ENCODE data around the gene CPN2.

CPN2 gene

DNA sequence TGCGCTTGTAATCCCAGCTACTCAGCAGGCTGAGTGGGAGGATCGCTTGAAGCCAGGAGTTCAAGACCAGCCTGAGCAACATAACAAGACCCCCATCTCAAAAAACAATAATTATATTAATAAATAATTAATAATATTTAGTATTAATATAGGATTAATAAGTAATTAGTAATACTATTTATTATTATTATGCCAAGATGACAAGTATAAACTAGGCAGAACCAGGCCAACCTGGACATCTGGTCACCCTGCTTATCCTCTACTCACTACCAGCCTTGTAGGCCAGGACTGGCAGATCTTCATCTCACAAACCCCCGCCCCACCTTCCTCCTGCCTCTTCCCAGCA, 429 bp downstream of the CPN2 start:
- DNase-seq: no peak

GRCh38 chr3:194348354-194348753, 2.8 kb downstream of the CPN2 start:
- DNase-seq: no peak

DNA sequence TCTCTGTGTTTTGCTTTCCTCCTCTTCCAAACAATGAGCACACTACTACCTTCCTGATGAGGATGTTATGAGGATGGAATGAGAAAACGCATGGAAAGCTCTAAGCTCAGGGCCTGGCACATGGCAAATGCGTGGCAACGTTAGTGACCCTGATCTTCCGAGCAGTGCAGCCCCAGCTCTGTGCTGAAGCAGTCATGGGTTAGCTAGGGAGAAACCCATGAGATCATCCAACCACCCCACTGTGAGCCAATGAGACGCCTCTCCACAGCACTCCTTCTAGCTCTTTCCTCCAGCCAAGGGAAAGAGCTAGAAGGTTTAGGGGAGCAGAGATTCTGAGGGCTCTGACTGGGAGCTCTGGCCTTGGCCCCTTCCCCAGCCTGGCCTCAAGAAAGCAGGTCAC, 4.5 kb downstream of the CPN2 start:
- no peak for DNase-seq

GRCh38 chr3:194346035-194346434, 5.1 kb downstream of the CPN2 start:
- no peak for DNase-seq

DNA sequence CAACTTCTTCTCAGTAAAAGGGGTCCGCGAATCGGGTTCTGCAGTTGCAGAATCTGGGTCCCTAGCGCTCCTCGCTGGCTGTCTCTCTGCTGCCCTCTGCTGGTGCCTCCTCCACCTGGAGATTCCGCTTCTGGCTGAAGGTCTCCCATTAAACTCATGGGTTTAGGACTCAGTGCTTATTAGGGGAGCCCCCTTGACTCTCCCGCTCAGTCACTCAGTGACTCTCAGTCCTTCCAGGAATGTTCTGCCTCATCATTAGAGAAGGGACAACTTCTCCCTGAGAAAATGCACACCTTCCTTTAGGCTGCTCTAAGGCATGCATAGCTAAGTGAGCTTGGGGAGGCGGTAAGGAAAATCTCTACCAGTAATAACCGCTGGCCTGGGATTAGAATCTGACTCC, 7.1 kb downstream of the CPN2 start:
- DNase-seq: peak; percentile 47 to 79

- no peak for DNase-seq
These were observed 7.6 kb downstream of the CPN2 start for GRCh38 chr3:194343561-194343893.

DNA sequence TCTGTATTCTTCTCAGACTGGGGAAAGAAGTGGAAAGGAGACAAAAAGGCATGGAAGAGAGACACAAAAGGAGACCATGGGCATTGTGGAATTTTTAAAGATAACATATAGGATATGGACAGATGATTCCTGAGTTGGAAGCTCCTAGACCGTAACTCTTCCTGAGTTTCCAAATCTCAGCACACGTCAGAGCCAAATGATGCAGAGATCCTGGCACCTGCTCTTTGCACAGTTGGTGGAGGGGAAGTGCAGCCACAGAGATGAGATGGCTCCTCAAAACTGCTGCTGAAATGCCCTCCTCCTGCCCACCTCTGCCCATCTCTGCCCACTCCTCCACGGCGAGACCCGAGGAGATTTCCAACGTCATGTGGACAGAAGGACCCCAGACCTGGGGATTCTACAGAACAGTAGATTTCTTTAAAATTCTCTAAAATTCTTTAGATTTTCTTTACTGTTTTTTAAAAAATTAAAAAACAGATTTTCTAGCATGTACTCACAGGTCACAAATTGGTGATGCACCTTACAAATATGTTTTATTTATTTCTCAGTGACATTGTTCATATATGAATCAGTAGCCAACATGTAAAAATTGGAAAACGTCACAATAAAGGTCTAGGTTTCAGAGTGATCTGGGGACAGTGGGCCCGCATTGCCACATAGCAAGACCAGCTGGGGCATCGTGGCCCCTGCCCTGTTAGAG, 8.1 kb downstream of the CPN2 start:
- DNase-seq: no peak

- no peak for DNase-seq
These were observed 10.2 kb downstream of the CPN2 start for GRCh38 chr3:194340757-194341400.

- no peak for DNase-seq
These were observed 11.3 kb downstream of the CPN2 start for GRCh38 chr3:194339840-194340239.

DNA sequence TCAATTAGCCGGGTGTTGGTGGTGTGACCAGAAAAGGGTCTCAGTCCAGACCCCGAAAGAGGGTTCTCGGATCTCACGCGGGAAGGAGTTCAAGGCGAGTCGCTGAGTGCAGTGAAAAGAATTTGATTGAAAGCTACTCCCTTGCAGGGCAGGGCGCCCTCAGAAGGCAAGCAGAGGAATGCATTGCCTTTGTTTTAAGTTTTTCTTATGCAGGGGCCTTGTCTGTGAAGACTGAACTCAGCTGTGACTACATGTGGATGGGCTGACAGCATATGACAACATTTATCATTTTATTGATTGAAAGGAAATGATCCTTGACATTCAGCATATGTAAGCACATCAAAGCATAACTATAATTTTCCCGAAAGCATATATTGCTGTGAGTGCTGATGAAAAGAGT, 11.8 kb downstream of the CPN2 start:
- DNase-seq: no peak

GRCh38 chr3:194337965-194338753, 13.0 kb downstream of the CPN2 start:
- DNase-seq: no peak

GRCh38 chr3:194336601-194337355, 14.3 kb downstream of the CPN2 start:
- DNase-seq: no peak

DNA sequence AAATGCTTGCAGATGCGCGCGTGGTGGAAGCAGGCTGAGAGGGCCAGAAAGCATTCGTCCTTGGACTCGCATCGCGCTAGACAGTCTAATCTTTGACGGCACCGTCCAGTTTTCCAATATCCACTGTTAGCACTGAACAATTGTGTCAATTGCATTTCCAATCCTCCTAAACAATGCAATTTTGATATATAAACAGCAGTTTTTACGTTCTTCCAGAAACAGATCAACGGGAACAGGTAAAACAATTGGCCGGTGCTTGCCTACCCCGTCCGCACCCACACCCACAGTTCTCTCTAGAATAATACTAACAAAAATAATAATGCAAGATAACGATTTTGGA, 17.2 kb downstream of the CPN2 start:
- DNase-seq: no peak

DNA sequence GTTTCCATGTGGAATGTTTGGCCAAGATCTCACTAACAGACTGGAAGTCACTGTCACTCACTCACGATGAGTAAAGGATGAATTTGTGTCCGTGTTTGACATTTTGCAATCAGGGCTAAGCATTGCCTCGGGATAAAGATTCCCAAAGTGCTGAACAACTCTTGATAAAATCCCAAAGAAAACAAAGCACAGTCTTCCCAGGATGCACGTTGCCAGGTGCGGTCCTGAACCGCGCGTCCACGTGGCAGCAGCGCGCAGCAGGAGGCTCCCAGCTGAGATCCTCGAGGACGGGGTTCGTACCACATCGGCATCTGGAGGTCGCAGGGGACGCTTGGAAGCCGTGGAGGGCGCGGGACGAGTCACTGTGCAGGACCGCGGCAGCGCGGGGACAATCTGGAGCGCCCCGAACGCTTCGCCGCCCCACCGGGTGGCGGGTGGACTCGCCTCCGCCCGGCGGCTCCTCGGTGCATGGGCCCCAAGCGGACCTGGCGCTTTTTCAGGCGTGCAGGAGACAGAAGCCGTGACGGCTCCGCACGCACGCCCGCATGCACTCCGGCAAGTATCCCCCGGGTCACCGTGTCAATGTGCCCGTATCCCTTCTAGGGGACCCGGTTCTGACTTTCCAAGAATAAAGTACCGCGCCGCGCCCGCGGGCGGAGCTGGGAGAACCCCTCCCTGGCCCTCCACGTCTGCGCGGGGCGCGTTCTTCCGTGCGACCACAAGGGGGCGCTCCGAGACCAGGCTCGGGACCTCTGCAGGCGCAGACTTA, 17.7 kb downstream of the CPN2 start:
- DNase-seq: no peak

GRCh38 chr3:194332858-194333211, 18.3 kb downstream of the CPN2 start:
- no peak for DNase-seq

DNA sequence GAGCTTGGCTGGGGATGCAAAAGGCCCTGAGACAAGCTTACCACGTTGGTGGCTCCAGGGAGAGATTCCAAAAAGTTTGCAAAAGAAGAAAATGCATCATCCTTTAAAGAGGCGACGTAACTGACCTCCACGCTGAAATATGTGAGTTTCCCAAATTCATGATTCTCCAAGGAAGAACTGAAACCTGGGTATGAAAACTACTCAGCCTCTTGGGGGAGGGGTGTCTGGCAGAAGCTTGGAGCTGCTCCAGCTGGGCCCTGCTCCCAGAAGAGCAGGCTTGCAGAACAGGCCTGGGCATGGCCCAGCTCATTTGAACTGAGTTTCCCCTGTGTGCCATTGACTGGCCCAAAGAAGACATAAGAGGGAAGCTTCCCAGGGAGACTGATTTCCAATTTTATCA, 20.5 kb downstream of the CPN2 start:
- no peak for DNase-seq

DNA sequence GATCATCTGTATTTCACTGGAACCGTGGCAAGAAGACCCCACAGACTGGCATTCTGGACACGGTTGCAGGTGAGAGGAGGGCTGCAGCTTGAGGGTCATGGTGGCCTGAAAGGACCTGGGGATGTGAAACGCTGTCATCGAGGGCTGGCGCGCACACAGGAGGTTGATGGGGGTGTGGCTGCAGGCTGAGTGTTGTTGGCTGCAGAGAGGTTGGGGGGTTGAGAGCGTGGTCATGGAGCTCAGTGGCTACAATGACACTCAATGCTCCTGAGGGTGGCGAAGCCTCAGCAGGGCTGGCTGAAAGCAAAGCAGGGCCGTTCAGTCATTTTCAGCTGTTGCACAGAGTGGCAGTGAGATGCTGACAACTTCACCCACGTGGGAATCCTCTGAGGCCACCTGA, 21.0 kb downstream of the CPN2 start:
- DNase-seq: no peak

DNA sequence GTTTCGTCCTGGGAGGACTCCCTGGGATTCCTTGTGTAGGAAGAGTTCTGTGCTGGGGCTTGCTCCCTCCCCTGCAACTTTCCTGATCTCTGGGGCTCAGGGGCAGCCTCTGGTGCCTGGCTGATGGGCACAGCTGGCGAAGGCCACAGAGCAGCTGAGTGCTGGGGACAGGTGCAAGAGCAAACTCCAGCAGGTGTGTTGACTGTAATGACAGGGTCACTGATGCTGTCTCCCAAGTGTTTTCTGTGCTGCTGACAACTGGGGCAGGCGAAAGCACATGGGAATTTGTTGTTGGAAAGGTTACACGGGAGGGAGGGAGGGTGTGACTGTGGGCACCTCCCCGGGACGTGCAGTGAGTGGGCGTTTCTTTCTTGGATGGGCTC, 21.6 kb downstream of the CPN2 start:
- no peak for DNase-seq

DNA sequence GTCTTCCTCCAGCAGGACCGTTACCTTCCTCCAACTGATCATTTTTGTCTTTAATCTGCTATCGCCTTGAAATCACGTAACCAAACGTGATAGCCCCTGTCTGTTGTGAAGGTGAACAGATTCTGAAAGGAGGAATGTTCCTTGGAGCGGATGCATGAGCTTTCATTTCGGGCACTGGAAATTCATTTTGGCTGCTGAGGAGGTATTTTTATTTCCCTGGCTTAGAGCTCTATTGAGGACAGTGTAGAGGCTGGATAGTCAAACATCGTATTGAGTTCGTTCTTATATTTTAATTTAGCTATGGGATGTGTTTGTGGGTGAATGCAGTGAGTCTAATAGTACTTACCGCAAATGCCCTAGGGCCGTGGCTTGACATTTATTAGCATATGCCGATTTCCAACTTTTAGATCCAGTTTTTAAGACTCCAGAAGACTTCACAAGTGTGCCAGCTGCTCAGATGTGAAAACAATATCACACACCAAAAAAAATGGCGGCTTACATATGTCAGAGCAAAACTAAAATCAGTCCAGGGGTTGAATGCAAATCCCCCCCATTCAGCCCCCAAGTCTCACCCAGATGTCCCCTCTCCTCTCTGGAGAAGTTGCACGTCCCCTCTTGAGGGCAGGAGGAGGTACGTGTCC, 22.1 kb downstream of the CPN2 start:
- DNase-seq: no peak

DNA sequence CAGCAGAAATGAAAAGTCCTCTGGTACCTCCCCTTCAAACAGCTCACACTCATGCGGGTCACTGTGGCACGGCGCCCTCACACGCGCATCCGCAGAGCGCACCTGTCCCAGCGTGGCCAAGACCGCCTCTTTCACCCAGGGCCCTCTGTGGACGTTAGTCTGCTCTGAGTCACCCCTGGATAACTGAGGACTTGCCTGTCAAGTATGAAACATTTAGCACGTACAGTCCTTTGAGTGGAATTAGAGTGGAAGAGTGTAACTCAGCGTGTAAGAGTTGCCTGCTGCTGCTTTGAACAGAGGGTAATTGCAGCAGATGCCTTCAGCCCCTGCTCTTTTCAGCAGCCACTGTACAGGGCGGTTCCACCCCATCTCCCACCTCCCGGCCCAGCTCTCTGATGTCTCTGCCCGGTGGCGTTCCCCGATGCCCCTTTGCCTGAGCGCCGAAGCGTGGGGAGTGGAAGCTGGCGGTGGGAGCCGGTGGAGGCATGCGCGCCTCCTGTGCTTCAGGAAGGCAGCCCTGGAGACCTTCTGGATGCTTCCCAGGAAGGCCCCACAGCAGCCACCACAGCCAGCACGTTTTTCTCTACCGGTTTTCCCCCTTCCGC, 23.0 kb downstream of the CPN2 start:
- no peak for DNase-seq

GRCh38 chr3:194327218-194328052, 23.7 kb downstream of the CPN2 start:
- DNase-seq: no peak

DNA sequence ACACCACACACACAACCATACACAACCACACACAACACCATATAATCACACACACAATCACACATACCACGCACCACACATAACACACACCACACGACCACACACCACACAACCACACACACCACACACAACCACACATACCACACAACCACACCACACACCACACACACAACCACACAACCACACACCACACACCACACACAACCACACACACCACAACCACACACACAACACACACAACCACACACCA, 24.2 kb downstream of the CPN2 start:
- DNase-seq: no peak

Data from NCI-H526 (cell line).